Right lobe of liver (tissue), 4 donors: ENCODE results near the gene KIF5B.

ENCODE experiments used
- CTCF ChIP-seq, 4 donors: fragments of 200-600 bp in 3 of 4; fragments of 450-650 bp in 1 of 4; IDR thresholded peaks; one replicate each; pipeline versions ENCODE4 v1.5.1 to v1.8.0; 2016 to 2022; ENCODE audit warnings: antibody characterized with exemption in 4 of 4, mild to moderate bottlenecking in 2 of 4
- POLR2A ChIP-seq: fragments of 450-650 bp; IDR thresholded peaks from one replicate; pipeline ENCODE4 v1.6.1; 2017; ENCODE audit warnings: antibody characterized with exemption, mild to moderate bottlenecking
- donor health status: DM: no; HTN: no; CAD: no.
- donor health status: DM: no; HTN: no; CAD: no.
- donor health status: DM: no; HTN: yes; CAD: no.

GRCh38 chr10:32060347-32060746 lies 4.1 kb upstream of the KIF5B start:
- TF ChIP-seq CTCF (IDR thresholded peaks at IDR 0.05) (no peak), POLR2A (no peak)
